H1 (cell line): ENCODE results near the gene FARS2. TPM values are rescaled to one million over a fixed set of nuclear protein-coding genes. Genes with fewer than 3 reads are reported as not detected.

Source experiments
- CTCF ChIA-PET: fragments of 300-600 bp; sonication (Branson Sonifier 250); formaldehyde crosslinking; loops from one replicate; lab custom pipeline; 2021; ENCODE audit not compliant: partially characterized antibody; lab: Charles Lee
- POLR2A ChIA-PET: fragments of 300-600 bp; sonication (Branson Sonifier 250); formaldehyde crosslinking; loops from one replicate; lab custom pipeline; 2021; ENCODE audit warnings: inconsistent platforms; ENCODE audit not compliant: partially characterized antibody; lab: Charles Lee
- DNase-seq, 2 experiments: peaks; one replicate each; pipeline versions ENCODE4 v3.0.0 to v3.0.0-alpha.2; 2010 to 2022; ENCODE audit warnings: low spot score in 2 of 2, low read depth in 1 of 2, mixed read lengths in 1 of 2
- FAIRE-seq: peaks from 2 replicates; lab custom pipeline; 2011; peaks lifted over from hg19 to GRCh38; lab: Jason Lieb, UNC
- H2AFZ ChIP-seq: 2 replicates; pipeline ENCODE4 v1.8.1; 2012; ENCODE audit warnings: low read length, inconsistent platforms
- H2AK5ac ChIP-seq: 2 replicates; pipeline ENCODE4 v1.6.1; 2013; ENCODE audit warnings: low read depth, low read length
- H2BK120ac ChIP-seq: replicated peaks from 2 replicates; pipeline ENCODE3; 2013; ENCODE audit warnings: low read depth, low read length, inconsistent platforms
- H2BK12ac ChIP-seq: 2 replicates; pipeline ENCODE4 v1.6.1; 2013; ENCODE audit warnings: low read depth, low read length
- H2BK15ac ChIP-seq: 2 replicates; pipeline ENCODE4 v1.6.1; 2013; ENCODE audit warnings: low read length
- H2BK20ac ChIP-seq: 2 replicates; pipeline ENCODE4 v1.6.1; 2013; ENCODE audit warnings: low read length
- H2BK5ac ChIP-seq: 2 replicates; pipeline ENCODE4 v1.6.1; 2013; ENCODE audit warnings: low read depth, low read length
- H3K14ac ChIP-seq: 2 replicates; pipeline ENCODE4 v1.6.1; 2013; ENCODE audit warnings: inconsistent platforms; ENCODE audit not compliant: insufficient read length
- H3K18ac ChIP-seq: 2 replicates; pipeline ENCODE4 v1.6.1; 2013; ENCODE audit warnings: low read length; ENCODE audit errors: extremely low read depth
- H3K23ac ChIP-seq: 2 replicates; pipeline ENCODE4 v1.6.1; 2013; ENCODE audit warnings: inconsistent platforms; ENCODE audit not compliant: insufficient read length
- H3K23me2 ChIP-seq: 2 replicates; pipeline ENCODE4 v1.6.1; 2013; ENCODE audit warnings: low read depth, low read length
- H3K27ac ChIP-seq: 2 replicates; pipeline ENCODE4 v1.6.1; 2011; ENCODE audit warnings: low read depth, low read length, inconsistent platforms
- H3K27me3 ChIP-seq, 4 experiments: replicated peaks in 1 of 4; 1 replicate in 1 of 4; 2 replicates in 3 of 4; pipeline versions ENCODE4 v1.6.1 to v1.8.1; 2011 to 2013; ENCODE audit warnings: low read length in 3 of 4, mild to moderate bottlenecking in 3 of 4, inconsistent platforms in 2 of 4, mixed read lengths in 2 of 4, moderate library complexity in 1 of 4; ENCODE audit not compliant: control insufficient read depth in 3 of 4, insufficient read depth in 3 of 4; ENCODE audit errors: extremely low read depth in 1 of 4
- H3K36me3 ChIP-seq, 4 experiments: 2 replicates each; pipeline versions ENCODE4 v1.6.1 to v1.8.1; 2011 to 2013; ENCODE audit warnings: mild to moderate bottlenecking in 4 of 4, low read length in 3 of 4, moderate library complexity in 2 of 4, control low read depth in 1 of 4, inconsistent platforms in 1 of 4; ENCODE audit not compliant: insufficient read depth in 4 of 4, control insufficient read depth in 2 of 4
- H3K4ac ChIP-seq: replicated peaks from 2 replicates; pipeline ENCODE3; 2013; ENCODE audit warnings: low read length, low read depth, mixed read lengths, inconsistent platforms; ENCODE audit not compliant: insufficient read length
- H3K4me1 ChIP-seq, 4 experiments: replicated peaks in 1 of 4; 1 replicate in 1 of 4; 2 replicates in 3 of 4; pipeline versions ENCODE4 v1.6.1 to v1.8.1; 2011 to 2013; ENCODE audit warnings: low read length in 3 of 4, inconsistent platforms in 2 of 4, mixed read lengths in 1 of 4; ENCODE audit not compliant: insufficient read depth in 4 of 4, control insufficient read depth in 3 of 4
- H3K4me2 ChIP-seq, 2 experiments: 2 replicates each; pipeline versions ENCODE4 v1.6.1 to v1.8.1; 2011 to 2013; ENCODE audit warnings: low read depth in 2 of 2, low read length in 2 of 2, control low read depth in 1 of 2, inconsistent platforms in 1 of 2, mild to moderate bottlenecking in 1 of 2; ENCODE audit not compliant: insufficient read depth in 1 of 2
- H3K4me3 ChIP-seq, 4 experiments: fragments of 200-600, 300-600 bp in 1 of 4; sonication (generic), shearing (Covaris generic), sonication (Bioruptor Twin) in 1 of 4; 2 replicates each; pipeline versions ENCODE4 v1.5.1 to v1.8.1; 2011 to 2016; ENCODE audit warnings: low read length in 4 of 4, low read depth in 3 of 4, control low read depth in 2 of 4, inconsistent platforms in 2 of 4, mild to moderate bottlenecking in 2 of 4, mixed read lengths in 1 of 4, moderate library complexity in 1 of 4; ENCODE audit not compliant: insufficient read depth in 2 of 4; ENCODE audit errors: extremely low read depth in 1 of 4
- H3K56ac ChIP-seq: replicated peaks from 2 replicates; pipeline ENCODE3; 2013; ENCODE audit warnings: low read depth, mild to moderate bottlenecking, mixed read lengths, low read length, inconsistent platforms; ENCODE audit not compliant: insufficient read length
- H3K79me1 ChIP-seq: 2 replicates; pipeline ENCODE4 v1.6.1; 2013; ENCODE audit warnings: low read depth, low read length, control low read depth
- H3K79me2 ChIP-seq, 2 experiments: 2 replicates each; pipeline versions ENCODE4 v1.6.1 to v1.8.1; 2012 to 2013; ENCODE audit warnings: low read length in 2 of 2, mild to moderate bottlenecking in 2 of 2, inconsistent platforms in 1 of 2; ENCODE audit not compliant: insufficient read depth in 2 of 2, control insufficient read depth in 1 of 2
- H3K9ac ChIP-seq, 4 experiments: replicated peaks in 1 of 4; 1 replicate in 1 of 4; 2 replicates in 3 of 4; pipeline versions ENCODE4 v1.6.1 to v1.8.1; 2011 to 2013; ENCODE audit warnings: low read depth in 3 of 4, low read length in 3 of 4, control low read depth in 2 of 4, mild to moderate bottlenecking in 2 of 4, moderate library complexity in 2 of 4, inconsistent platforms in 1 of 4; ENCODE audit errors: extremely low read depth in 1 of 4
- H3K9me3 ChIP-seq, 2 experiments: 2 replicates each; pipeline versions ENCODE4 v1.6.1 to v1.8.1; 2012 to 2013; ENCODE audit warnings: mild to moderate bottlenecking in 2 of 2, moderate library complexity in 2 of 2, control low read depth in 1 of 2, inconsistent platforms in 1 of 2, low read depth in 1 of 2, low read length in 1 of 2, mixed read lengths in 1 of 2; ENCODE audit not compliant: insufficient read depth in 2 of 2
- H4K20me1 ChIP-seq, 2 experiments: replicated peaks in 1 of 2; 2 replicates each; pipeline versions ENCODE3 to v1.8.1; 2011 to 2013; ENCODE audit warnings: inconsistent platforms in 2 of 2, low read length in 2 of 2, mild to moderate bottlenecking in 1 of 2; ENCODE audit not compliant: insufficient read depth in 2 of 2, control insufficient read depth in 1 of 2
- H4K5ac ChIP-seq: 2 replicates; pipeline ENCODE4 v1.6.1; 2013; ENCODE audit warnings: low read length, low read depth, mixed read lengths, inconsistent platforms; ENCODE audit not compliant: insufficient read length
- H4K8ac ChIP-seq: 2 replicates; pipeline ENCODE4 v1.8.0; 2013; ENCODE audit warnings: mild to moderate bottlenecking, moderate library complexity, low read length, inconsistent platforms; ENCODE audit not compliant: insufficient read depth; ENCODE audit errors: extremely low read depth
- H4K91ac ChIP-seq: replicated peaks from 2 replicates; pipeline ENCODE3; 2013; ENCODE audit warnings: low read length, mixed read lengths, inconsistent platforms; ENCODE audit not compliant: insufficient read length
- EP300 ChIP-seq, 2 experiments: IDR thresholded peaks; 1 replicate in 1 of 2; 2 replicates in 1 of 2; pipeline ENCODE4 v1.6.1; 2011 to 2012; ENCODE audit warnings: low read depth in 2 of 2, low read length in 2 of 2, mild to moderate bottlenecking in 2 of 2, borderline replicate concordance in 1 of 2, inconsistent platforms in 1 of 2, moderate library complexity in 1 of 2
- KDM4A ChIP-seq: IDR thresholded peaks from one replicate; pipeline ENCODE4 v1.7.1; 2012; ENCODE audit warnings: low read depth, mild to moderate bottlenecking, moderate library complexity, low read length, inconsistent platforms; ENCODE audit not compliant: severe bottlenecking
- POLR2AphosphoS5 ChIP-seq: IDR thresholded peaks from 2 replicates; pipeline ENCODE4 v1.6.1; 2011; ENCODE audit warnings: low read depth, low read length
- WGBS, 2 experiments: shearing (Covaris generic) in 1 of 2; methylation state at CpG; one replicate each; pipeline versions ENCODE4 v1.1.6 to v1.1.7; 2013 to 2015; ENCODE audit warnings: low lambda C conversion rate in 2 of 2, mixed read lengths in 2 of 2, inconsistent platforms in 1 of 2, low coverage in 1 of 2, missing lambda C conversion rate in 1 of 2; ENCODE audit not compliant: insufficient replicate concordance in 2 of 2, insufficient coverage in 1 of 2, insufficient read length in 1 of 2; ENCODE audit errors: extremely low coverage in 1 of 2, missing lambda C conversion rate in 1 of 2; 5-methylcytosine and 5-hydroxymethylcytosine counted together
- polyA plus RNA-seq, 7 experiments: library from polyadenylated mRNA; depleted of rRNA in 3 of 7; stranded (reverse) in 5 of 7; unstranded in 2 of 7; fragments of >200 nt in 5 of 7; fragments of 200-250 nt in 2 of 7; gene quantifications; 1 replicate in 5 of 7; 2 replicates in 1 of 7; 4 replicates in 1 of 7; pipeline versions ENCODE4 v1.2.1 to v1.2.3, GENCODE V29; 2011 to 2013; ENCODE audit warnings: missing spikeins in 2 of 7, mixed read lengths in 2 of 7
- total RNA-seq: library from RNA; stranded (reverse); fragmentation: NEBNext Ultra II Directional; extraction: Animal tissue kit (Norgen Biotek cat#: 25700); gene quantifications from 2 replicates; pipeline ENCODE4 v1.2.1, GENCODE V29; 2021

Gene FARS2
- total and polyA plus RNA-seq, 2 of the 8 experiments (the other 6 are each of a cell fraction or from before 2014, with no cell fraction given) = 11.7 to 14.4 TPM

- FAIRE-seq (no peak), DNase-seq (no peak)
- H3K4me3 ChIP-seq = no peak overlapping the region
- H3K36me3 ChIP-seq = no peaks in the 10 kb centered on the region
- H2BK20ac ChIP-seq = no peak overlapping the region
- no peak overlapping the region for H3K18ac ChIP-seq
- H3K14ac ChIP-seq = no peak overlapping the region
- no peaks in the 10 kb centered on the region for H3K27me3 ChIP-seq
- no peak overlapping the region for H3K56ac ChIP-seq
- H3K9ac ChIP-seq = no peak overlapping the region
- H3K23me2 ChIP-seq = no peaks in the 10 kb centered on the region
- no peak overlapping the region for H4K8ac ChIP-seq
- no peaks in the 10 kb centered on the region for H4K20me1 ChIP-seq
- H2BK120ac ChIP-seq = no peak overlapping the region
- H2AK5ac ChIP-seq = no peak overlapping the region
- 83% methylated on average over 12 of the region's 12 CpGs; no CpG with 5 or more reads in 1 of the 2 experiments for WGBS, 2 experiments
- H3K79me2 ChIP-seq = no peaks in the 10 kb centered on the region
- peaks cover 12 to 14% of the 10 kb centered on the region in 2 experiments; a peak in 3 of 4 replicates for H3K9me3 ChIP-seq
- no peak overlapping the region for H3K4ac ChIP-seq
- H4K5ac ChIP-seq = no peak overlapping the region
- ChIA-PET POLR2A (no interaction called here), CTCF (no interaction called here)
- no peak overlapping the region for H3K23ac ChIP-seq
- TF ChIP-seq EP300 (IDR thresholded peaks at IDR 0.05; ENCODE audit: borderline replicate concordance in 1 of 2, low read depth in 2 of 2, low read length in 2 of 2) (no peak), KDM4A (no peak), POLR2AphosphoS5 (no peak)
- H3K79me1 ChIP-seq = no peaks in the 10 kb centered on the region
- no peak overlapping the region for H4K91ac ChIP-seq
- H2BK15ac ChIP-seq = no peak overlapping the region
- H3K4me1 ChIP-seq = no peaks in the 10 kb centered on the region
- H3K27ac ChIP-seq = no peak overlapping the region
- H2AFZ ChIP-seq = no peak overlapping the region
- no peak overlapping the region for H2BK12ac ChIP-seq
- H2BK5ac ChIP-seq = no peak overlapping the region
- H3K4me2 ChIP-seq = no peak overlapping the region
These were observed 434.2 kb downstream of the FARS2 start for GRCh38 chr6:5695260-5696245.
